Stimulated activated CD8-positive, alpha-beta memory T cell treated with anti-CD3 and anti-CD28 coated beads, Interleukin-15, amount 100 ng/mL, for 1 hour (primary cell): ENCODE measurements around the gene BMF.

Experiments
- DNase-seq: peaks from one replicate; pipeline ENCODE4 v3.0.0-alpha.2; 2020; ENCODE audit warnings: low read depth

BMF gene

DNA sequence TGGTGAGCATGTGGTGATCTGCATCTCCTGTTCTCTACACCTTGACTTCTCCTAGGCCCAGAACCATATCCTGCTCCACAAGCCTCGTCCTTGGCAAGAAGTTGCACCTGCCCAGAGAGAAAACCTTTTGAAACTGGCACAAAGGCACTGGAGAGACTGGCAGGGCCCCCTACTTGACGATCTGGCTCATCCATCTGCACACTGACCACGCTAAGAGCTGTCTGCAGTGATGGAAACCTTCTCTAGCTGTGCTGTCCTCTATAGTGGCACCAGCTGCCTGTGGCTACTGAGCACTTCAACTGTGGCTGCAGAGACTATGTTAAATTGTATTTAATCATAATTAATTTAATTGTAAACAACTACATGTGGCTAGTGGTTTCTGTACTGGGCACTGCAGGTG lies 43.5 kb downstream of the BMF start:
- DNase-seq: no peak

DNA sequence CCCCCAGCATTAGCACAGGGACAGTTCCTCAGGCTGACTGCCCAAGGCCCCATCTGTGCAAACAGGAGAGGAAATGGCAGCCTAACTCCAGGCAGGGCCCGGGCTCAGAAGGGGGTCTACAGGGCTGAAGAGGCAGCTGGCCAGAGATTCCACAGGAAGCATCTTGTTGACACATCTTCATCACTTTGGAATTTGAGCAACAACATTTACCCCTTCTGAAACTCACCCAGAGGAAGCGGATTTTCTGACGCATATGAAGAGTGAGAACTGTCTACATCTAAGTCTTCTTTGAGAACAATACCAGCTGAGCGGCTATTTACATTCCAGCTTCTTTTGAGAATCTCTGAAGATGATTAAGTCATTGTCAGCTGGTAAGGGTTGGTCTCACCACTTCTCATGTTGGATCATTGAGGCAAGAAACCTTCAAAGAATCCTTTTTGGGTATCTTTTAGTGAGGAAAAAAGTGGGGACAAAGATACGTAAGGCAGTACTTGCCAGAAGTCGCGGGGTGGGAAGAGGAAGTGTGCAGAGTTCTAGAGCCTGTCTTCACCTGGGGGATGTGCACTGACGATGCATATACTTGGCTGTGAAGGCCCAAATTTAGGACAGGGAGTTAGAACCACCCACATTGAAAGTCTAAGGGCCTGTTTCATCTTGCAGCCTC lies 44.3 kb downstream of the BMF start:
- no peak for DNase-seq

DNA sequence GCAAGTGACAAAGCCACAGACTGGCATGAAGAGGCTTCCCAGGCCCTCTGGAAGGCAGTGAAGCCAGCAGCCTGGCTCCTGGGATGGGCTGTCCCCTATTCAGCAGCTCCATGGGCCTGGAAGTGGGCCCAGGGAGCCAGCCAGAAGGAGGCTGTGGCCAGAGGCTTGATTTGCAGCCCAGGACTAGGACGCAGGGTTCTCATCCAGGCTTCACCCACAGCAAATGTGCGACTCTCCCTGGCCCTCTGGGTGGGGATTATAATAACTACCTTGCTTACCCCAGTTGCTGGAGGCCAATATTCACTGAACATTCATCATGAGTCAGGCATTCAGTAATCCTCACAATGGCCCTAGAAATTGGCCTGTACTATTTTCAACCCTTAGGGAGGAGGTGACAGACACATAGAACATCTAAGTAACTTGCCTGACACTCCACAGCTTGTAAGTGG lies 45.1 kb downstream of the BMF start:
- DNase-seq: no peak

DNA sequence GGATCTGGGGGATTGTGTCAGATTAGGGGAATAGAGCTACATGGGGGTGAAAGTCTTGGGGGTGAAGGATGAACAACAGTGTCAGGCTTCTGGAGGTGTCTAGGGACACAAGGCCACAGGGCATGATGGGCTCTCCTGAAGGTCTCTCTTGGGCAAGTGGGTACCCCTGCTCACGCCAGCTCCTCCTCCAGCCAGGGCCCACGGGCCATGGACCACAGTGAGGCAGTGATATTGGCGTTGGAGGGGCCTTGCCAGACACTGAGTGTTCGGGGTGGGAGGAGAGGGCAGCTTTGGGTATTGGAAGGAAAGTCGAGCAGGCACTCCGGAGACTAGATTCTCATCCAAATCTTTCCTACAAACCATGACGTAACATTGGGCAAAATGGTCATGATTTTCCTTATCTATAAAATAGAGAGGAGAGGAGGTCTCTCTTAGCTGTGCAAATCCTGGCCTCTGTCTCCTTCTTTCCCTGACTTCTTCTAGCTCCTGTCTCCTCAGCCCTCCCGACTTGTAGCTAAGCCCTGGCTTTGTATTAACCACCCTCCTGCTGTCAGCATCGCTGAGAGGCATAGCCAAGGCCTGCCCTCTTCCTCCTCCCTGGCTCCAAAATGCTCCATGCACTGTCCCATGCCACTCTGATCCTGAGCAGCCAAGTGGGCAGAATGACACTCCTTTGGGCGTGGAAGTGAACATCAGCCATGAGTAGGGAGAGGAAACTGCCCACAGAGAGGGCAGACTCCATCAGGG lies 45.7 kb downstream of the BMF start:
- no peak for DNase-seq

DNA sequence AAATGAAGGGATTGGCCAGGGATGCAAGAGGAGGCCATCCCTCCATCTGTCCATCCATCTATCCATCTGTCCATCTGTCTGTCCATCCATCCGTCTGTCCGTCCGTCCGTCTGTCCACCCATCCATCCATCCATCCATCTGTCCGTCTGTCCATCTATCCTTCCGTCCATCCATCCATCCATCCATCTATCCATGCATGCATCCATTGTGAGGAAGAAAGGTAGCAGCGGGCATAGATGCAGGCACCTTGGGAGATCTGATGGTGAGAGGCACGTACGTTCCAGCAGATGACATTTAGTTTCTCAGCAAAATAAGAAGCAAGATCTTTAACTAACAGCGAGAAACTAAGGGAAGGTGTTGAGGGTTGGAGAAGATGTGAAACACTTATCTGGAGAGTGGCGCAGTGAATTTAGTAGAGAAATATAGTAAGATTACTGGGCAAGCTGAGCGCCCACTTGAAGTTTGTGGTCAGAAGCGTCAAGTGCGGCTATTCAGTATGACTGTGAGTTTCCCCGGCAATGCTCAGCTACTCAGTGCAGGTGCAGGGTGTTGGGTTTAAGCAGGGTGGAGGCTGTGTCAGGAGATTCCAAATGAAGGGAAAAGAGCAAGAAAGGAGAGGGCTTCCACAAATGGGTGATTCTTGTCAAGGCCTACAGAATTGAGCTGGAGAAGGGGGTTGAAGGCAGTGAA lies 47.3 kb downstream of the BMF start:
- DNase-seq: no peak

DNA sequence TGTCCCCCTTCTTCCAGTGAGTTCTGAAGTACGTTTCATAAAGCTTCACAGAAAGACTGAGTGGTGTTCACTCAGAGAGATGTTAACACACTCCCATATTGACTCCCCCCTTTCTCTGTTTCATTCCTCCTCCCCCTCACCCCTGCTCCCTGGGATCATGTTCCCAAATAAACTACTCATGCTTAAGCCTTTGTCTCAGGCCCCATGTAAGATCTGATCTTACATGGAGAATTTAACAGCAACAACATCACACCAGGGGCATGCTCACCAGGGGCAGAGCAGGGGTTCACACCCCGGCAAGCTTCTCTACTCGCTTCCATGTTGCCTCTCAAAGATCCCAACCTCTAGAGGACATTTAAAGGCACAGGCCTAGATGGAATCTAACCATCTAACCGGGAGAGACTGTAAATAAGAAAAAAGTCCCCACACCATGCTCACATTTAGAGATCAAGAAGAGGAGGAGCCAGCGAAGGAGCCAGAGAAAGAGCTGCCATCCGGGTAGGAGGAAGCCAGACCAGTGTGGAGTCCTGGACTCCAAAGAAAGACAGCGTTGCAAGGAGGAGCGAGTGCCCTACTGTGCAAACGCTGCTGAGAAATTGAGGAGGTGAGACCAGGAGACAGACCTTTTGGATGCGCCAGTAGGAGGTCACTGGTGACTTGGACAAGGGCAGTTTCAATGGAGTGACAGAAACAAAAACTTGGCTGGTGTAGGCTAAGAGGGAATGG lies 48.3 kb downstream of the BMF start:
- no peak for DNase-seq

DNA sequence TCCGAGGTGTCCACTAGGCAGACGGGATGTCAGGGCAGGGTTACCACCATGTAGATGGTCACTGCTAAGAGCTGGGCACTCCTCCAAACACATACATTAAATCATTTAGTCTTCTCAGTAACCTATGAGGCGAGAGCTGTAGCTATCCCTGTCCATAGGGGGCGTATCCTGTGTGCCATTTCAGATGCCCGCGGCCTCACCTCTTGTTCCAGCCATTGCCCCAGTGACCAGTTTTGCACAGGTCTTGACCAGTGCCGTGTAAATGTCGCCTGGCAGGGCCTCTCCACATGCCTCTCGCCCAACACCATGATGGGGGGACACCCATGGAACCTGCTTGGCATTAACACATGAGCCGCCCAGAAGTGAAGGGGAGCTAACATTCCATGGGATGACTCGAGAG lies 48.9 kb downstream of the BMF start:
- no peak for DNase-seq

DNA sequence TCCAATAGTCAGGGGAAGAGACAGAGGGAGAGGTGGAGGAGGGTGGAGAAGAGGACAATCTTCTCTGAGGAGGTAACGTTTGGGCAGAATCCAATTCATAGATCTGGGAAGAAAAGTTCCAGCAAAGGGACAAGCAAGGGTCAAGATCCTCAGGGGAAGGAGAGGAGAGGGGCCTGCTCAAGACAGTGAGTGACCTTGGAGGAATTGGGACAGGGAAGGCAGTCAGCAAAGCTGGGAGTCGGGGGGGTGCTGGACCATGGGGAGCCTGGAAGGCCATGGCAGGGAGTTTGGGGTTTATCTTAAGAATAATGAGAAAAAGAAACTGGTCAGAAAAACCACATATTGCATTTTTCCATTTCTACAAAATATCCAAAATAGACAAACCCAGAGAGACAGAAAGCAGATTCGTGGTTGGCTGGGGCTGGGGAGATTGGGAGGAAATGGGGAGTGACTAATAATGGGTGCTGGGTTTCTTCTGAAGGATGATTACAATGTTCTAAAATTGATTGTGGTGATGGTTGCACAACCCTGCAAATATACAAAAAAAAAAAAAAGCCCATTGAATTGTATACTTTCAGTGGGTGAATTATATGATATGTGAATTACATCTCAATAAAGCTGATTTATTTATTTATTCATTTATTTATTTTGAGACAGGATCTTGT lies 50.1 kb downstream of the BMF start:
- DNase-seq: no peak

DNA sequence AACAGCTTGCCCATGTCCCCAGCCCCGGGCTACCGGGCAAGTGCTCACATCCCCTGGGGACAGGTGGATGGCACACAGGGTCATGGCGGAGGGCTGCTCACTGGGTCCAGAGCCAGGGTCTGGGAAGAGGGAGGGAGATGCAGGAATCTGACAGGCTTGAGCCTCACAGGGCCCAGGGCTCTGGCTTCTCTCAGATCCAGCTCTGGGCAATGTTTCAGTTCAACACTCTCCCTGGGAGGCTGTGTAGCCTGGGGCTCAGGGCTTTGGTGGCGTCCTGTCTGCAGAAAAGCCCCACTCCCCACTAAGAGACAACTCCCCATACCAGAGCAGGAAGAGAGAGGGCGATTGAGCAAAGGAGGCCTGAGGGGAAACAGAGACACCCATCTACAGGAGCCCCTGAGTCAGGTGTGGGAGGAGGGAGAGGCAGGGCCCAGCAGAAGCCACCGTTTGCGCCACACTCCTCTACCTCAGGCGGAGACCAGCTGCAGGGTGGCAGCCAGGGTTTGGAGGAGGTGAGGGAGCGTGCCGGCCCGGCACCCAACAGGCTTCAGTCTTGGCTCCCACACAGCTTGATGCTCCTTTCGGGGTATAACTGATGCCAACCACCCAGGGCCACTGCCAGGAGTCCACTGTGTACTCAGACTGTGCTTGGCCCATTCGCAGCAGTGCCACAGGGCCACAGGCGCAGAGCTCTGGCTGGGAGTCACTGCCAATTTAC lies 52.9 kb downstream of the BMF start:
- no peak for DNase-seq

DNA sequence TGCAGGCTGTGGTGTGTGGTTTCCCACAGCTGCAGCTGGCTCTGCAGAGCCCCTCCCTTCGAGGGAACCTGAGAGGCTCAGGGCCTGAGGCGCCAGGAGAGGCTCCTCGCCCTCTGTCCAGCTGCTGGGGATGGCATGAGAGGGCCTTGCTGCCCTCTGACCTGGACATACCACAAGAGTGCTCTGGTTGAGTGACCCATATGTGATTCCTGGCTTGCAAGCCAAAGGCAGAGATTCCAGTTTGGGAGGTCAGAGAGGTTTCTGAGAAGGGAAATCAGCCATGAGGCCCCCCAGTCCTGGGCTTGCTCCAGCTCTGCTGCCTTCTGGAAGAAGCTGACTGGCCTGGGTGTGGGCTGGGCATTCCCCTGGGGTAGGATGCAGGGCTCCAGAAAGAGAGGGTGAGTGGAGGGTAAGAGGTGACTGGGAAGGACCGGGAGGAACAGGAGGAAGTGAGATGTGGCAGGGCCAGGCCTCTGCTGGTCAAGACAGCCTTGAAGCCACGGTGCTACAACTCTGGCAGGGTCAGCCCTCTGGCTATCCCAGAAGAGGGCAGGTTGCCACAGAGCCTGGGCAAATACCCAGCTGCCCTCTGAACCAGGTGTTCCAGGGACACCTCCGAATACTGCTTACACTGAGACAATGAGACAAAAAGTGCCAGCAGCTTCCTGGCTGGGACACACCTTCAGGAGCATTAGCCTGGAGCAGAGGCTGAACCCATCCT lies 53.7 kb downstream of the BMF start:
- no peak for DNase-seq

DNA sequence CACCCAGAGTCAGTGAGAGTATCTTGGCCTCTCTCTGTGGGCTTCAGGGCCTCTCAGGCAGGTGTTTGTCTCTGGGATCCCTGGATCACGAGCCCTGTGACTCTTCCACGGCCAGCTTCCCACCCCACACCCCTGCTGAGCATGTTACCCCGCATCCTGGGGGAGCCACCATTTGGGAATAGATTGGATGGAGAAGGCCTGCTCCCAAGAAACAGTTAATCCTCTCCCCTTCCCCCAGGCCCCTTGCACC lies 54.1 kb downstream of the BMF start:
- DNase-seq: no peak

DNA sequence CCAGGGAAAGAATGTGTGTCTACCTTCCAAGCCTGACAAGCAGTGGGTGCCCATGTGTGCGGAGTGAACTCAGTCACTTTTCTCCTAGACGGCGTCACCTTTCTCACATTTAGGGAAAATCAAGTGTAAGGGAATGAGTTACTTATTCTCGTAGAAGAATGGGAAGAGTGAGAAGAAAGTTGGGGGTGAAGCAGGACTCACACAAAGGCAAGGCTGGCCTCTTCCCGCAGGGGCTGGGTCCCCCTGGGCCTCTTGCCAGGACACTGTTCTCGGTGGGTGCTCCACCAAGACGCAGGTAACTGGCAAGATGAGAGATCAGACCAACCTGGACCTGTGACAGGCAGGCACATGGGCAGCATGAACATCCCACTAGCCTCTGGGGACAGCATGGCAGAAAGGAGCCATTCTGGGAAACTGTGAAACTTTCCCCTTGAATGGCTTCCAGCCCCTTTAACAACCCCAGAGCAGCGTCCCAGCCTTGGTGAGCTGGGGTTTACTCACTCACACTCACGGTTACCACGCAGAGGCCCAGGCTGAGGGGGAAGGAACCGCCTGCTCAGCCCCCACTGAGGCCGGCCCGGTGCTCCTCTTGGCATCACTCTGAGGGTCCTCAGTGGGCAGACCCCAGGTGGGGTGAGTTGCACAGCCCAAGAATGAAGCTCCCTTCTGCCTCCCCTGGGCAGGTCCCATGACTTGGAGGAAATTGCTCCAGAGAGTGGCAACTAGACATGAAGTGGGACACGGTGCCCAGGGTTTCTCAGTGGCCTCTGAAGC lies 54.7 kb downstream of the BMF start:
- no peak for DNase-seq

DNA sequence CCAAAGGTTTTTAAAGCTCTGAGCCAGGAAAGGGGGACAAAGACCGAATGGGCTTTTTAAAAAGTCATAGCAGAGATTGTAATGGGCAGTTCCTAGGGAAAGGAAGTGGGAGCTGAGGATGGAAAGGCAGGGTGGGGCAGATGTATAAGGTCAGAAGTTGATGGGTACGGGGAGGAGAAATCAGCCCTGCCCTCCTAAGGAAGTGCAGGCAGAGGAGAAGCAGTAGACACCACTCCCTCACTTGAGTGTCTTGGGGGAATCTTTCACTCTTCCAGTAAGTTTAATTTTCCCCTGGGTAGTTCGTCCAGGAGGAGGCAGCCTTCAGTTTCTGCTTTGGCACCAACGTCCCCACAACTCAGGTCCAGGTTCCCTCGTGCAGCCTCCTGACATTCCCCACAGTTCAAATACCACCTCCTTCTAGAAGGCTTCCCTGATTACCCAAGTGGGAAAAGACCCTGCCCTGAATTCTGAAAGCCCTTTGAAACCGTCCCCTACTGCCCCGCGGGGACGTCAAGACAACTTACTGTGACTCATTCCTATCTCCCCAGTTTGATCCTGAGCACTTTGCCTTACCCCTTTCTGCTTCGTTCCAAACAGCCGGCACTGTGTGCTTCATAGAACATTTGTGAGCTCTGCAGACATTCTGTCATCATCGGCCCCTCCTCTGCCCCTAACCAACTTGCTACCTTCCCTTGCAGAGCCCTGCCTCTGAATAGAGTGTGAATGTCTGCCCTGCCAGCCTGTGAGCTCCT lies 55.4 kb downstream of the BMF start:
- no peak for DNase-seq

DNA sequence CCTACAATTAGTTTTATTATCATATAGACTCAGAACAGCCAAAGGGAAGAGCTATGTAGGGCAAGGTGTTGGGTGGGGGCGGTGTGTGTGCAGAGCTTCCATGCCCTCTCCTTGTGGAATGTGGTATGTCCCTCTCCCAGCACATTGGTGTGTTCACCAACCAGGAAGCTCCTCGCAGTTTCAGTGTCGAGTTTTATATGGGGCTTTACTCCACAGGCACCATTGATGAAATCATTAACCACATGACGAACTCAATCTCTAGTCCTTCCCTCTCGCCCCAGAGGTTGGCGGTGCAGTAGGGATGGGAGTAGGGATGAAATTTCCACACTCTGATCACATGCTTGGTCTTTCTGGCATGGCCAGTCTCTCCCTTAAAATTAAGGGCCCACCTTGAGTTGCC lies 56.1 kb downstream of the BMF start:
- DNase-seq: no peak

DNA sequence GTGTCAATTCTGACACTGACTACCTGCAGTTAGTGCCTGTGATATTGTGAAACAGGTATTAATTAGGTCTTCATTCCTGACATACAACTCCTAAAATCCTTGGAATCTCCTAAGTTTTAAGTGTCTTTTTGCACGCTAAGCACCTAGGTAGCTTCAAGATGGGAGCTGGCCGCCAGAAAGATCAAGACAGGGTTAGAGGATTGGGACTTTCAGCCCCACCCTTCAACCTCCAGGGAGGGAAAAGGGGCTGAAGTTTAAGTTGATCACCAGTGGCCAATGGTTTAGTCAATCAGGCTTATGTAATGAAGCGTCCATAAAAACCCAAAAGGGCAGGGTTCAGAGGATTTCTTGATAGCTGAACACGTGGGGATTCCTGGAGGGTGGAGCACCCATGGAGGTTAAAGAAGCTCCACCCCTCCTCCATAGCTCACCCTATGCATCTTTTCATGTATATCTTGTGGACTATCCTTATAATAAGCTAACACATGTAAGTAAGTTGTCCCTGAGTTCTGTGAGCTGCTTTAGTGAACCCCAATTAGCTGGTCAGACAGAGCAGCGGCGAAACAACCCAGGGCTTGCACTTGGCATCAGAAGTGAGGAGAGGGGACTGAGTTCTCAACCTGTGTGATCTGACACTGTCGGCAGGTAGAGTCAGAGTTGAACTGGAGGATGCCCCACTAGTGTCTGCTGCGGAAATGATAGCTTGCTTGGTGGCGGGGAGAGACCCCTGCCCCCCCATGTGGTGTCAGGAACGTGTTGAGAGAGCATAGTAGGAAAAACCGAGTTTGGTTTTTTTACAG lies 56.9 kb downstream of the BMF start:
- no peak for DNase-seq

DNA sequence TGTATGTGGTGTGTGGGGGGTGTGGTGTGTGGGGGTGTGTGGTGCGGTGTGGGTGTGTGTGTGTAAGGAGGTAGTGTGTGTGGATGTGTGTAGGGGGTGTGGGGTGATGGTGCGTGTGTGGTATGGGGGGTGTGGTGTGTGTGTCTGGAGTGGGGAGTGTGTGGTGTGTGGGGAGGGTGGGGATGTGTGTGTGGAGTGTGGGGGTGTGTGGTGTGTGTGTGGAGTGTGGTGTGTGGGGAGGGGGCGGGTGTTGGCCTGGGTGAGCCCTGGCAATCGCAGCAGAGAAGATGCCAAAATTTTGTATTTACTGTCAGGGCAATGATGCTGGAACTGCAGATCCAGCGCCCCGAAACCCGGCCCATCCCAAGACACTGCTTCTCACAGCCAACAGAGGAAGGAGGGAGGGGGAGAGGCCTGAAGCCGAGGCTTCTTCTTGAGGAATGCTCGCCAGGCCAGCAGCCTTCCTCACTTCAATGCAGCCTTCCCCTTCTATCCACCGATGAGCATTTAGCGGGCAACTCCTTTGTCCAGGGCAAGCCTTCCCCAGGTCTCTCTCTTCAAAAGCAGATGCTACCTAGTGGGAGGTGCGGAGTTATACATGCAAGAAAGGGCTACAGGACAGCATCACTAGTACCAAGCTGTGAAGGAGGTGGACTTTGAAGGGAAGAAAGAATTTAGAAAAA lies 57.8 kb downstream of the BMF start:
- no peak for DNase-seq

DNA sequence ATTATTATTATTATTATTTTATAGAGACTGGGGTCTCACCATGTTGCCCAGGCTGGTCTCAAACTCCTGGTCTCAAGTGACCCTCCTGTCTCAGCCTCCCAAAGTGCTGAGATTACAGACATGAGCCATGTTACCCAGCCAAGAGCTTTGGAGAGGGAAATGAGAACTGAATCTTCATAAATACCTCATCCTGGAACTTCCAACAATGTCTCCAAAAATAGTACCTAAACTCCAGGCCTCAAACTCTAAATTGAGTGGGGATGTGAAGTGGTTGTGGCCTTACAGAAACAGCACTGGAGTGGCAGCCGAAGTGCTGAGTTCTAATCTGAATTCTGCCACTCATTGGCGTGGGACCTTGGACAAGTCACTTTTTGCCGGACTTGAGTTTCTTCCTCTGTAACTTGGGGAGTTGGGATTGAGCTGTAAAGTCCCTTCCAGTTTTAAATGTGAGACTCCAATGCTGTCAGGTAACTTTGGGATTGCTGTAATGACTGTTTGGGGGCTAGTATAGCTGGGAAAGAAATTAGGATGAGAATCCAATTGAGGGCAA lies 59.7 kb downstream of the BMF start:
- DNase-seq: no peak
